Embryonic facial prominence (tissue), 1 donor: ENCODE measurements around the gene CPNE2.
"Not testable (repeated sequence)": the region's sequence is repeated elsewhere in the genome, so short reads cannot be mapped to it uniquely, and the experiment has no call there.

Experiments used
- DNase-seq: peaks from one replicate; pipeline ENCODE4 v3.0.0-alpha.2; 2016; ENCODE audit errors: extremely low spot score

The CPNE2 gene

GRCh38 chr16:57091975-57092785 is at the start of gene CPNE2:
TSS of gene CPNE2 (plus strand) at chr16:57092583. CDS start at chr16:57110743, 18,160 bp downstream.
- no peak for DNase-seq

- DNase-seq: no peak
Observed at GRCh38 chr16:57043248-57043647, 49.1 kb upstream of the CPNE2 start.

GRCh38 chr16:57044931-57045693 is 47.3 kb upstream of the CPNE2 start:
- DNase-seq: no peak

- no peak for DNase-seq
Observed at GRCh38 chr16:57045694-57046381, 46.5 kb upstream of the CPNE2 start.

DNA sequence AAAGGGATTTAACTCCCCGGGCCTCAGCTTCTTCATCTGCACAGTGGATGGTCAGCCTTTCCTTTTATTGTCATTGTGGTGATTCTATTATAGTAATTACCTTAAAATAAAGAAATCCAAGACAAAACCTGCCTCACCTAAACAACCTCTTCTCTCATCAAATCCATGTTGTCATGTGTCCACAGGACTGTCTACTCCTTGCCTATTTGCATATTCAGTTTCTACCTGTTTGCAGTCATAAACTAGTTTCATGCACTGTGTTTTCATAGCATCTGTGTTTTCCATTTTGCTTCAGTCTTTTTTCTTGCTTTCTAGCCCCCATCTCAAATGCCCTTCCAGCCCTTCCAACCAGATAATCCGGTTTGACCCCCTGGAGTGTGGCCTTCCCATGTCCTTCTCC is 44.3 kb upstream of the CPNE2 start:
- DNase-seq: no peak

- DNase-seq: no peak
Observed at GRCh38 chr16:57049678-57050077, 42.7 kb upstream of the CPNE2 start.

GRCh38 chr16:57051696-57052228 is 40.6 kb upstream of the CPNE2 start:
- no peak for DNase-seq

DNA sequence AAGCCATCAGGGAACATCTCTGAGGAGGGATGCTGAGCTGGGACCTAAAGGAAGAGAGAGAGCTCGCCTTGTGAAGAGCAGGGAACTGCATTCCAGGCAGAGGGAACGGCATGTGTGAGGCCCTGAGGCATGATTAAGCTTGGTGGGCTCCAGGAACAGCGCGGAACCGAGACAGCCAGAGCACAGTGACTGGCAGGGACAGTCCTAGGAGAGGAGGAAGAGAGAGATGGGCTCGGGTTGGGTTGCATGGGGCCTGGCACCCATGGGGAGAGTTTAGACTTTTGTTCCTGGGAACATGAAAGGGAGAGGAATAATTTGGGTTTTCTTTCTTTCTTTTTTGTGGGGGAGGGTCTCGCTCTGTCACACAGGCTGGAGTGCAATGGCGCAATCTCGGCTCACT is 39.2 kb upstream of the CPNE2 start:
- no peak for DNase-seq

GRCh38 chr16:57054338-57054737 is 38.0 kb upstream of the CPNE2 start:
- no peak for DNase-seq

DNA sequence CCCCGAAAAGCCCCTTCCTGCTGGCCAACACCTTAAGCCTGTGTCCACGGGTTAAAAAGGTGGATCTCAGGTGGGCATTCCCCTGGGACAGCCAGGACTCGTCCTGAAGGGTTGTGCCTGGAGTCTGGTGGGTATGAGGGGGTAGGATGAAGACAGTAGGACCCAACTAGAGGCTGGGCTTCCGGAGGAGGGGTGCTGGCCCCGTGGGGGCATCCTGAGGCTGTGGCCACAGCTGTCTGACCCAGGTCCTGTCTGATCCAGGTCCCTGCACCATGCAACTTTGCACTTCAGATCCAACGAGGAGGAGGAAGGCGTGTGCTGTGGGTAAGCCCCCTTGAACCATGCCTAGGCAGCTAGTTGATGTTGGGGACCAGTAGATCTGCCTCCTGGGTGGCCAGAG is 37.6 kb upstream of the CPNE2 start:
- no peak for DNase-seq

DNA sequence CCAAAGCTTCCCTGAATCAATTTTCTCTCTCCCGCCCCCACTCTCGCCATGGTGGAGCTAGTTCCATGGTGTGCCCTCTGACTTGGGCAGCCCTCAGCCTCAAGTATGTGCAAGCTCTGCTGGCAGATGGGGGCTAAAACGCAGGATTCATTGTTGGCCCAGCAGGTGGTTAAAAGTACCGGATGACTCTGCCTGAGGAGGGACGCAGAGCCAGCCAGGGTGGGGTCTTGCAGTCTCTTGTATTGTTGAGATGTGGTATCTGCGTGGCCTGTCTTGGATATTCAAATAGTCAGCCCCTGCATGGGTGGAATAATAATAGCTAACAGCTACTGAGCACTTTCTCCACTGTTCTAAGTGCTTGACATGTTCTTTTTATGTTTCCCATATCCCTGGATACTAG is 36.7 kb upstream of the CPNE2 start:
- DNase-seq: no peak

- DNase-seq: no peak
Observed at GRCh38 chr16:57058291-57058861, 34.0 kb upstream of the CPNE2 start.

DNA sequence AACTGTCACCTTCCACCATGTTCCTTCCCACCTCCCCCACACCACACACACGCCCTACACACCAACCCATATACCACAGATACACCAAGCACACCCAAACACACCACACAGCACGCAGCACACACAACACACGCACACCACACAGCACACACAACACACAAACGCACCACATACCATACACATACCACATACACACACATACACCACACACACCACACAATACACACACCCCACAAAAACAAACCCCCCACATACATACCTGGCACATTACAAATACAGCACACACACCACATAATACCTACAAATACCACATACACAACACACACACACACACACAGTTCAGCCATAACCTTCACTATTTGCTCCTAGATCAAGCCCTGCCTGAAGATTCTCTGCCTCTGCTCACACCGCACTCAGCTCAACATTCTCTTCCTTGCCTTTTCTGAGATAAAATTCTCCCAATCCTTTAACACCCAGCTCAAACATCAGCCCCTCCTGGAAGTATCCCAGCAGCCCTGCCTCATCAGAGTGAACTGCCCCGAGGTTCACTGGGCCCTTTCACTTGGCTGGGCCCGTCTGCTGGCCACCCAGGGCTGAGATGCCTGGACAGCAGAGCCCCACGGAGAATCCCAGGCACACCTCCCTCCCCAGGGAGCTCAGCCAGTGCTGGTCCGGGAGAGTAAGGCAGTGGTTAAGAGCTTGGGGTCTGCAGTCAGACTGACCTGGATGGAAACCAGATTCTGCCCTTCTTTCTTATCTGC is 31.9 kb upstream of the CPNE2 start:
- DNase-seq: no peak

DNA sequence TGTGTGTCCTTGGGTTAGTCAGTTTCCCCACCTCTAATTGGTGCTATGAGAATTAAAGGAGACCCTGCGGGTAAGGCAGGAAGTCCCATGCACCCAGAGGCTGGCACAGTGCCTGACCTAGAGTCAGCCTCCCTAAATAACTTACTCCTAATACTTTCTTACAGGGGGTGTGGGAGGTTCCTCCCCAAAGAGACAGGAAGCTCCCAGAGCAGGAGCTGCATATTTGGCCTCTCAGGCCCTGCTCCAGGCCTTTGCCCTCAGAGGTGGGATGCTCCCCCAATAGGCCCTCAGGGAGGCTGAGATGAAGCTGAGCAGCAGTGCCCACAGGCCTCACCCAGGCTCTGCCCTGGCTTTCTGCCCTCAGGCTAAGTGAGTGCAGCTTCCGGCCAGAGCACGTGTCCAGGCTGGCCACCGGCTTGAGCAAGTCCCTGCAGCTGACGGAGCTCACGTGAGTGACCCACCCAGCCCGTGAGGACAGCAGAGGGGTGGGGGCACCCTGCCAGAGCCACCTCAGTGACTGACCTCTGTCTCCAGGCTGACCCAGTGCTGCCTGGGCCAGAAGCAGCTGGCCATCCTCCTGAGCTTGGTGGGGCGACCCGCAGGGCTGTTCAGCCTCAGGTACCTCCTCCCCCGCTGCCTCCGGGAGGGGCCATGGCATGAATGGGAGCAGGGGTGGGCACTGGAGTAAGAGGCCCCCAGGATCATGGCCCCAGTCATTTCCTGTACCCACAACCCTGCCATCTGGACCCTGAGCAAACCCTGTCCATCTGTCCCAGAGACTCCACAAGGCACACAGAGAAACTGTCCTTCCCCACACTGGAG is 31.1 kb upstream of the CPNE2 start:
- DNase-seq: no peak

- no peak for DNase-seq
Observed at GRCh38 chr16:57062329-57062728, 30.1 kb upstream of the CPNE2 start.

DNA sequence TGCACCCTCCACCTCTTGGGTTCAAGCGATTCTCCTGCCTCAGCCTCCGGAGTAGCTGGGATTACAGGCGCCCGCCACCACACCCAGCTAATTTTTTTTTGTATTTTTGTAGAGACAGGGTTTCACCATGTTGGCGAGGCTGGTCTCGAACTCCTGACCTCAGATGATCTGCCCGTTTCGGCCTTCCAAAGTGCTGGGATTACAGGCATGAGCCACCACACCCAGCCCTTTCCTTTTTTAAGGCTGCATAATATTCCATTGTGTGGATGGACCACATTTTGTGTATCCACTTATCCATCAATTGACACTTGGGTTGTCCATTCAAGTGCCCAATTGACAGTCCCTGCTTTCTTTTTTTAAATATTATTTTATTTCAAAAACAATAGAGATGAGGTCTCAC is 29.2 kb upstream of the CPNE2 start:
- DNase-seq: not testable (repeated sequence)

- DNase-seq: no peak
Observed at GRCh38 chr16:57064995-57065394, 27.4 kb upstream of the CPNE2 start.

DNA sequence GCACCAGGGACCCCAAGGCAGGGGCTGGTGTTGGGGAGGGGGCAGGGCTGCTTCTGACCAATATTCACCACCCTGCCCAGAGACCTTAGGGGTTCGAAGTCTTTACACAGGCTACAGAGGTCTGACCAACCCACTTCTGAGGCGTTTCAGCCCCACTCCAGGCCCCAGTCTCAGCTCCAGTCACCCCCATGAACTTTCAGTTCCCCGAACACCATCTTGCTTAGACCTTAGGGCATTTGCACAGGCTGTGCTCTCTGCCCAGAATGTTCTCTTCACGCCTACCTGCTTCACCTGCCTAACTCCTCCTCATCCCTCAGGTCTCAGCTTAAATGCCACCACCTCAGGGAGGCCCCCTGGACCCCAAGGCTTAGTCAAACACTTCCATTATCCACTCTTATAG is 25.8 kb upstream of the CPNE2 start:
- DNase-seq: no peak

- no peak for DNase-seq
Observed at GRCh38 chr16:57067347-57067746, 25.0 kb upstream of the CPNE2 start.

GRCh38 chr16:57069053-57069452 is 23.3 kb upstream of the CPNE2 start:
- DNase-seq: no peak
